HEK293 (cell line): ENCODE data around the gene NDUFB10.

Experiments
- CTCF ChIA-PET: fragments of 350-600 bp; formaldehyde crosslinking; extraction: SDS; loops from one replicate; lab custom pipeline; 2021; ENCODE audit warnings: antibody characterized with exemption; lab: Yijun Ruan, JAX
- POLR2A ChIA-PET: fragments of 300-600 bp; formaldehyde crosslinking; extraction: SDS; loops from one replicate; lab custom pipeline; 2020; ENCODE audit warnings: antibody characterized with exemption, inconsistent platforms; lab: Yijun Ruan, JAX
- H3K27ac ChIP-seq: fragments of 200-500 bp; sonication (Bioruptor generic); 2 replicates; pipeline ENCODE4 v1.5.1; 2014; ENCODE audit warnings: low read depth, low read length, control low read depth, inconsistent platforms; ENCODE audit errors: extremely low read depth
- H3K36me3 ChIP-seq, 2 experiments: fragments of 200-500 bp in 1 of 2; sonication (Bioruptor generic) in 1 of 2; 1 replicate in 1 of 2; 2 replicates in 1 of 2; pipeline ENCODE4 v1.5.1; 2014 to 2017; ENCODE audit warnings: inconsistent platforms in 2 of 2, low read length in 2 of 2; ENCODE audit not compliant: control insufficient read depth in 2 of 2, insufficient read depth in 1 of 2
- H3K4me1 ChIP-seq: fragments of 200-500 bp; sonication (Bioruptor generic); 2 replicates; pipeline ENCODE4 v1.5.1; 2014; ENCODE audit warnings: mild to moderate bottlenecking, low read length, inconsistent platforms; ENCODE audit not compliant: control insufficient read depth, insufficient read depth
- H3K4me3 ChIP-seq: 2 replicates; pipeline ENCODE4 v1.5.1; 2011; ENCODE audit warnings: low read depth, mild to moderate bottlenecking, control low read depth, low read length, moderate library complexity
- H3K9me3 ChIP-seq: fragments of 200-500 bp; sonication (Bioruptor generic); 2 replicates; pipeline ENCODE4 v1.5.1; 2014; ENCODE audit warnings: low read depth, low read length, inconsistent platforms; ENCODE audit not compliant: control insufficient read depth, insufficient read depth
- HIC1 ChIP-seq: fragments of 450-650 bp; formaldehyde crosslinking; IDR thresholded peaks from 2 replicates; pipeline ENCODE4 v1.5.1; 2016; ENCODE audit warnings: missing biosample characterization, missing genetic modification characterization
- HOXD13 ChIP-seq: sonication (generic); formaldehyde crosslinking; IDR thresholded peaks from 2 replicates; pipeline ENCODE4 v1.8.0; 2022; ENCODE audit warnings: missing genetic modification reagents, borderline replicate concordance
- IKZF3 ChIP-seq: fragments of 450-650 bp; IDR thresholded peaks from 2 replicates; pipeline ENCODE4 v1.5.0; 2018; ENCODE audit warnings: missing biosample characterization, mild to moderate bottlenecking, missing genetic modification characterization, moderate library complexity
- INSM2 ChIP-seq: fragments of 450-650 bp; formaldehyde crosslinking; IDR thresholded peaks from 2 replicates; pipeline ENCODE4 v1.5.1; 2016; ENCODE audit warnings: missing biosample characterization, missing genetic modification characterization
- KLF1 ChIP-seq: fragments of 450-650 bp; formaldehyde crosslinking; IDR thresholded peaks from 2 replicates; pipeline ENCODE4 v1.5.1; 2016; ENCODE audit warnings: missing biosample characterization, missing genetic modification characterization
- KLF7 ChIP-seq: fragments of 450-650 bp; formaldehyde crosslinking; IDR thresholded peaks from 2 replicates; pipeline ENCODE4 v1.5.1; 2016; ENCODE audit warnings: missing biosample characterization, missing genetic modification characterization, borderline replicate concordance
- ZBTB11 ChIP-seq: fragments of 450-650 bp; formaldehyde crosslinking; conservative IDR thresholded peaks from 2 replicates; pipeline ENCODE4 v1.5.1; 2016; ENCODE audit warnings: low read depth, missing biosample characterization, missing genetic modification characterization
- ZBTB17 ChIP-seq: fragments of 450-650 bp; formaldehyde crosslinking; IDR thresholded peaks from 2 replicates; pipeline ENCODE4 v1.5.1; 2016; ENCODE audit warnings: missing biosample characterization, missing genetic modification characterization
- ZFP3 ChIP-seq: fragments of 450-650 bp; formaldehyde crosslinking; IDR thresholded peaks from 2 replicates; pipeline ENCODE4 v1.5.1; 2016; ENCODE audit warnings: low read depth, missing biosample characterization, missing genetic modification characterization
- ZNF114 ChIP-seq: fragments of 450-650 bp; formaldehyde crosslinking; IDR thresholded peaks from 2 replicates; pipeline ENCODE4 v1.5.0; 2017; ENCODE audit warnings: missing biosample characterization, missing genetic modification characterization
- ZNF24 ChIP-seq: fragments of 450-650 bp; formaldehyde crosslinking; IDR thresholded peaks from 2 replicates; pipeline ENCODE4 v1.5.1; 2016; ENCODE audit warnings: missing biosample characterization, missing genetic modification characterization
- ZNF274 ChIP-seq, 2 experiments: fragments of 200-500 bp in 1 of 2; fragments of 450-650 bp in 1 of 2; sonication (Bioruptor generic) in 1 of 2; formaldehyde crosslinking in 1 of 2; IDR thresholded peaks; 2 replicates each; pipeline versions ENCODE4 v1.5.1 to v1.6.1; 2014 to 2016; ENCODE audit warnings: borderline replicate concordance in 1 of 2, inconsistent platforms in 1 of 2, low read length in 1 of 2, missing biosample characterization in 1 of 2, missing genetic modification characterization in 1 of 2
- ZNF311 ChIP-seq: fragments of 450-650 bp; formaldehyde crosslinking; IDR thresholded peaks from 2 replicates; pipeline ENCODE4 v1.5.1; 2017; ENCODE audit warnings: missing biosample characterization, missing genetic modification characterization, borderline replicate concordance
- ZNF335 ChIP-seq: fragments of 450-650 bp; formaldehyde crosslinking; conservative IDR thresholded peaks from 2 replicates; pipeline ENCODE4 v1.5.1; 2016; ENCODE audit warnings: missing biosample characterization, missing genetic modification characterization
- ZNF366 ChIP-seq: fragments of 450-650 bp; formaldehyde crosslinking; conservative IDR thresholded peaks from 2 replicates; pipeline ENCODE4 v1.5.1; 2016; ENCODE audit warnings: missing biosample characterization, missing genetic modification characterization
- ZNF426 ChIP-seq: fragments of 450-650 bp; formaldehyde crosslinking; IDR thresholded peaks from 2 replicates; pipeline ENCODE4 v1.5.1; 2017; ENCODE audit warnings: missing biosample characterization, missing genetic modification characterization, mild to moderate bottlenecking, inconsistent platforms, moderate library complexity
- ZNF501 ChIP-seq: fragments of 450-650 bp; formaldehyde crosslinking; IDR thresholded peaks from 2 replicates; pipeline ENCODE4 v1.5.1; 2016; ENCODE audit warnings: missing biosample characterization, missing genetic modification characterization
- ZNF561 ChIP-seq: fragments of 450-650 bp; IDR thresholded peaks from 2 replicates; pipeline ENCODE4 v1.5.1; 2018; ENCODE audit warnings: missing biosample characterization, missing genetic modification characterization, borderline replicate concordance
- ZNF629 ChIP-seq: fragments of 450-650 bp; formaldehyde crosslinking; IDR thresholded peaks from 2 replicates; pipeline ENCODE4 v1.5.1; 2017; ENCODE audit warnings: missing biosample characterization, missing genetic modification characterization
- ZNF658 ChIP-seq: fragments of 450-650 bp; formaldehyde crosslinking; IDR thresholded peaks from 2 replicates; pipeline ENCODE4; 2016; ENCODE audit warnings: missing biosample characterization, missing genetic modification characterization
- ZNF768 ChIP-seq: fragments of 450-650 bp; formaldehyde crosslinking; IDR thresholded peaks from 2 replicates; pipeline ENCODE4 v1.5.1; 2018; ENCODE audit warnings: missing biosample characterization, mild to moderate bottlenecking, missing genetic modification characterization
- ZNF791 ChIP-seq: fragments of 450-650 bp; formaldehyde crosslinking; IDR thresholded peaks from 2 replicates; pipeline ENCODE4 v1.5.1; 2016; ENCODE audit warnings: missing biosample characterization, missing genetic modification characterization
- ZSCAN30 ChIP-seq: fragments of 450-650 bp; IDR thresholded peaks from 2 replicates; pipeline ENCODE4 v1.5.1; 2018; ENCODE audit warnings: missing biosample characterization, mild to moderate bottlenecking, missing genetic modification characterization, moderate library complexity
- TF ChIP-seq, protein P1 (sequence below): fragments of 450-650 bp; formaldehyde crosslinking; optimal IDR thresholded peaks from 2 replicates; pipeline ENCODE3; 2016; ENCODE audit warnings: missing biosample characterization, mild to moderate bottlenecking, missing genetic modification characterization
- TF ChIP-seq, protein P2 (sequence below): fragments of 450-650 bp; formaldehyde crosslinking; IDR thresholded peaks from 2 replicates; pipeline ENCODE4 v1.5.1; 2017; ENCODE audit warnings: missing biosample characterization, missing genetic modification characterization

Gene NDUFB10

DNA sequence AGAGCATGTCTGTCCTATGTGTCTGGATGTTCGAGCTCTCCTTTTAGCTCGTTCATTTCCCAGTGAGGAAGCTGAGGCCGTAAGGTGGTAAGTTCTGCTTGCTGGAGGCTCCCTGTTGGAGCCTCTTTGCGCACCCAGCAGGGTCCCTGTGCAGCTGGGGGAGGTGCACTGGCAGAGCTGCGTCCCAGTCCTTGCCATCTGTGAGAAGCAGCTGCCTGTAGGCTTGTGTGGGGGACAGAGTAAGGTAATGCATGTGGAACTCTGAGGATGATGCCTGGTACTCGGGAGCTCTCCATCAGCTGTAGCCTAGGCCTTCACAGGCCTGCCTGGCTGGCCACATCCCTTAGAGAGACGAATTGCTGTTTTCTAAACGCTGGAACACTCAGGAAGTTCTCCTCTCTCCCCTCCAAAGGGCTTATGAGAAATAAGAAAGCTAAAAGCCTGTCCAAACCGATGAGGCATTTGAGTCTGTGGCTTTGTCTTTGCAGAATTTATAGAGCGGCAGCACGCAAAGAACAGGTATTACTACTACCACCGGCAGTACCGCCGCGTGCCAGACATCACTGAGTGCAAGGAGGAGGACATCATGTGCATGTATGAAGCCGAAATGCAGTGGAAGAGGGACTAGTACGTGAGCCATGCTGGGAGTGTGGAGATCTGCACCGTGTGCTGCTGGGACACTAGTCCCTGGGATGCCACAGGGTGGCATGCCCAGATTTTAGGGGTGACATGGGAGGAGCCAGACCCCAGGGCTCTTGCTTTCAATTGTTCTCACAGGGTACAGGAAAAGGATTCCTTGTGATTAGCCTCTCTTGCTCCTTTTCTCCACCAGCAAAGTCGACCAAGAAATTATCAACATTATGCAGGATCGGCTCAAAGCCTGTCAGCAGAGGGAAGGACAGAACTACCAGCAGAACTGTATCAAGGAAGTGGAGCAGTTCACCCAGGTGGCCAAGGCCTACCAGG, 1.6 kb downstream of the NDUFB10 start:
- Histone ChIP-seq H3K27ac (peak overlapping the region; percentile 96), H3K36me3 (peaks cover 0 to 35% of the 10 kb centered on the region in 2 experiments; a peak in 1 of 3 replicates), H3K4me1 (no peaks in the 10 kb centered on the region; the same call in 1 of the 2 replicates), H3K9me3 (no peaks in the 10 kb centered on the region), H3K4me3 (peak overlapping the region; percentile 94)
- POLR2A ChIA-PET, result interaction anchor here (0.6 to 2.4 kb wide), 18 partner anchors 9 to 397 kb away, joined by 3 to 17 read pairs (median 4); partner anchors contain the start of genes GFER, MSRB1, NUBP2 and SPSB3
- CTCF ChIA-PET, result interaction anchor here (1.2 to 2.1 kb wide), 4 partner anchors 11 to 45 kb away, joined by 3 to 6 read pairs (median 4); partner anchors contain the start of gene TBL3
- TF ChIP-seq ZNF561 (no peak; the same call in 1 of the 2 replicates), ZFP3 (no peak), ZNF274 (IDR thresholded peaks at IDR 0.05; ENCODE audit: low read length) (no peak), ZNF274 (tag by site-specific recombination; IDR thresholded peaks at IDR 0.05; ENCODE audit: borderline replicate concordance) (no peak), ZSCAN30 (peak; percentile 63), ZNF114 (tag by site-specific recombination) (no peak), HOXD13 (CRISPR knock-in tag) (no peak), ZBTB11 (tag by site-specific recombination) (peak; percentile 25; the same call in 1 of the 2 replicates), IKZF3 (tag by site-specific recombination) (peak; percentile 93), ZNF658 (no peak), ZNF311 (tag by site-specific recombination) (no peak), ZNF768 (tag by site-specific recombination) (0 out of 2 replicates have a peak, but pooled peaks have one; percentile 19), ZNF366 (tag by site-specific recombination) (peak; percentile 62), ZNF629 (peak; percentile 79), KLF1 (tag by site-specific recombination) (no peak), INSM2 (tag by site-specific recombination) (no peak), ZNF791 (no peak), HIC1 (tag by site-specific recombination) (peak; percentile 86), ZNF335 (tag by site-specific recombination) (no peak), ZNF426 (no peak), KLF7 (tag by site-specific recombination) (no peak), ZNF24 (tag by site-specific recombination) (0 out of 2 replicates have a peak, but pooled peaks have one; percentile 51), ZBTB17 (tag by site-specific recombination) (peak; percentile 95), ZNF501 (peak; percentile 56; the same call in 1 of the 2 replicates)
- TF ChIP-seq, protein P1, sequence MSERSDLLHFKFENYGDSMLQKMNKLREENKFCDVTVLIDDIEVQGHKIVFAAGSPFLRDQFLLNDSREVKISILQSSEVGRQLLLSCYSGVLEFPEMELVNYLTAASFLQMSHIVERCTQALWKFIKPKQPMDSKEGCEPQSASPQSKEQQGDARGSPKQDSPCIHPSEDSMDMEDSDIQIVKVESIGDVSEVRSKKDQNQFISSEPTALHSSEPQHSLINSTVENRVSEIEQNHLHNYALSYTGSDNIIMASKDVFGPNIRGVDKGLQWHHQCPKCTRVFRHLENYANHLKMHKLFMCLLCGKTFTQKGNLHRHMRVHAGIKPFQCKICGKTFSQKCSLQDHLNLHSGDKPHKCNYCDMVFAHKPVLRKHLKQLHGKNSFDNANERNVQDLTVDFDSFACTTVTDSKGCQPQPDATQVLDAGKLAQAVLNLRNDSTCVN, result peak; percentile 27
- TF ChIP-seq, protein P2, sequence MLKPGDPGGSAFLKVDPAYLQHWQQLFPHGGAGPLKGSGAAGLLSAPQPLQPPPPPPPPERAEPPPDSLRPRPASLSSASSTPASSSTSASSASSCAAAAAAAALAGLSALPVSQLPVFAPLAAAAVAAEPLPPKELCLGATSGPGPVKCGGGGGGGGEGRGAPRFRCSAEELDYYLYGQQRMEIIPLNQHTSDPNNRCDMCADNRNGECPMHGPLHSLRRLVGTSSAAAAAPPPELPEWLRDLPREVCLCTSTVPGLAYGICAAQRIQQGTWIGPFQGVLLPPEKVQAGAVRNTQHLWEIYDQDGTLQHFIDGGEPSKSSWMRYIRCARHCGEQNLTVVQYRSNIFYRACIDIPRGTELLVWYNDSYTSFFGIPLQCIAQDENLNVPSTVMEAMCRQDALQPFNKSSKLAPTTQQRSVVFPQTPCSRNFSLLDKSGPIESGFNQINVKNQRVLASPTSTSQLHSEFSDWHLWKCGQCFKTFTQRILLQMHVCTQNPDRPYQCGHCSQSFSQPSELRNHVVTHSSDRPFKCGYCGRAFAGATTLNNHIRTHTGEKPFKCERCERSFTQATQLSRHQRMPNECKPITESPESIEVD (tag by site-specific recombination), result peak; percentile 63; the same call in 1 of the 2 replicates
